Left lung (tissue), 10 donors: ENCODE measurements around the gene CLDN7. TPM values are rescaled to one million over a fixed set of nuclear protein-coding genes. Genes with fewer than 3 reads are reported as not detected.

Experiments used
- ATAC-seq: fragments of 200-7000 bp; cut with Tn5 transposase; one replicate; pipeline ENCODE4 v1.9.1; 2020; ENCODE audit warnings: moderate library complexity
- DNase-seq, 4 donors: peaks; one replicate each; pipeline ENCODE4 v3.0.0-alpha.2; 2013 to 2020
- H3K27ac ChIP-seq, 2 donors: fragments of 200-600 bp; sonication (generic) in 1 of 2; one replicate each; pipeline versions ENCODE4 v1.5.0 to v1.8.0; 2020 to 2021
- H3K27me3 ChIP-seq, 2 donors: fragments of 200-600 bp; sonication (generic) in 1 of 2; one replicate each; pipeline versions ENCODE4 v1.5.0 to v1.8.0; 2020 to 2021
- H3K36me3 ChIP-seq, 2 donors: fragments of 200-600 bp; sonication (generic) in 1 of 2; one replicate each; pipeline versions ENCODE4 v1.5.0 to v1.8.0; 2020 to 2021
- H3K4me1 ChIP-seq, 2 donors: fragments of 200-600 bp; one replicate each; pipeline ENCODE4 v1.8.0; 2021
- H3K4me3 ChIP-seq, 2 donors: fragments of 200-600 bp; sonication (generic) in 1 of 2; one replicate each; pipeline versions ENCODE4 v1.5.0 to v1.8.0; 2020 to 2021; ENCODE audit warnings: mild to moderate bottlenecking in 1 of 2
- H3K9me3 ChIP-seq, 2 donors: fragments of 200-600 bp; sonication (generic) in 1 of 2; one replicate each; pipeline versions ENCODE4 v1.5.0 to v1.8.0; 2020 to 2021
- CTCF ChIP-seq, 2 donors: fragments of 200-600 bp; sonication (generic) in 1 of 2; IDR thresholded peaks; one replicate each; pipeline versions ENCODE4 v1.5.0 to v1.8.0; 2021; ENCODE audit warnings: antibody characterized with exemption in 2 of 2
- intact Hi-C, 2 donors: fragments of 100-400 bp; cut with DNase I; formaldehyde crosslinking; loops; one replicate each; pipeline versions ENCODE4 v1.11.2 to v1.14.2; 2022
- polyA plus RNA-seq, 6 donors: library from polyadenylated mRNA; unstranded; fragments of 120-200 nt; gene quantifications; one replicate each; pipeline ENCODE4 v1.2.1, GENCODE V29; 2013; ENCODE audit not compliant: insufficient read length in 6 of 6
- total RNA-seq, 2 donors: library from RNA; stranded (reverse); fragmentation: NEBNext Ultra II Directional; extraction: Animal tissue kit (Norgen Biotek cat#: 25700); gene quantifications; one replicate each; pipeline ENCODE4 v1.2.1, GENCODE V29; 2021
- donor health status: DM: no; HTN: yes; CAD: no.
- donor health status: DM: no; HTN: no; CAD: no.

Gene CLDN7
- total and polyA plus RNA-seq, 8 donors = 26.0 to 197 (median 36.5) TPM

DNA sequence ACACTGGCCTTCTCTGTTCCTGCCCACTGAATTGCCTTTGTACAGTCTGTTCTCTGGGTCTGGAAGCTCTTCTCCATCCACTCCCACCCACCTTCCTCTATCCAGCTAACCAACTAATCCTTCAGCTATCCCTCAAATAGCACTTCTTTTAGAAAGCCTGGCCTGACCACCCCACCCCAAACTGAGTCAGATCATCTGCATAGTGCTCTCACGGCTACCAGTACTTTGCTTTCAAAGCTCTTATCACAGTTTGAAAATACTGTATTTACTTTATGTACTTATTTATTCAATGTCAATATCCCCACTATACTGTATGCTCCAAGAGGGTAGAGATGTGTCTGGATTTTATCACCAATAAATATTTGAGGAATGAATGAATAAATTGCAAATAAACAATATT, 4.5 kb upstream of the CLDN7 start:
- H3K27ac ChIP-seq = no peak overlapping the region
- TF ChIP-seq CTCF (IDR thresholded peaks at IDR 0.05) = no peak
- intact Hi-C loops = no loop called here

DNA sequence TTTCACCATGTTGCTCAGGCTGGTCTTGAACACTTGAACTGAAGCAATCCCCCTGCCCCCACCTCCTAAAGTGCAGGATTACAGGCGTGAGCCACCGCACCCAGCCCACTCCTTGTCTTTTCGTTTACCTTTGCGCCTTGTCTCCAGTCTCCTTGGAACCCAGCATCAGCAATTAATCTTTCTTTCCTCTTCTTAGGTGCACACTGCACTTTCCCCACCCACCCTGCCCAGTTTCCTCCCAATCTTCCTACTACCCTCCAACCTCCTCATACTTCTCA, 1.5 kb upstream of the CLDN7 start:
- intact Hi-C loops = no loop called here
- no peak for TF ChIP-seq CTCF (IDR thresholded peaks at IDR 0.05)
- H3K27ac ChIP-seq = peak overlapping the region; percentile 46 to 88

More for the DNA sequence above, 4.5 kb upstream of the CLDN7 start:
- Histone ChIP-seq H3K27me3 (peaks cover 9 to 43% of the 10 kb centered on the region in 2 donors), H3K36me3 (no peaks in the 10 kb centered on the region), H3K4me1 (peaks cover 3 to 21% of the 10 kb centered on the region in 2 donors), H3K9me3 (no peaks in the 10 kb centered on the region), H3K4me3 (no peak overlapping the region)
- ATAC-seq = no peak
- DNase-seq = no peak

DNA sequence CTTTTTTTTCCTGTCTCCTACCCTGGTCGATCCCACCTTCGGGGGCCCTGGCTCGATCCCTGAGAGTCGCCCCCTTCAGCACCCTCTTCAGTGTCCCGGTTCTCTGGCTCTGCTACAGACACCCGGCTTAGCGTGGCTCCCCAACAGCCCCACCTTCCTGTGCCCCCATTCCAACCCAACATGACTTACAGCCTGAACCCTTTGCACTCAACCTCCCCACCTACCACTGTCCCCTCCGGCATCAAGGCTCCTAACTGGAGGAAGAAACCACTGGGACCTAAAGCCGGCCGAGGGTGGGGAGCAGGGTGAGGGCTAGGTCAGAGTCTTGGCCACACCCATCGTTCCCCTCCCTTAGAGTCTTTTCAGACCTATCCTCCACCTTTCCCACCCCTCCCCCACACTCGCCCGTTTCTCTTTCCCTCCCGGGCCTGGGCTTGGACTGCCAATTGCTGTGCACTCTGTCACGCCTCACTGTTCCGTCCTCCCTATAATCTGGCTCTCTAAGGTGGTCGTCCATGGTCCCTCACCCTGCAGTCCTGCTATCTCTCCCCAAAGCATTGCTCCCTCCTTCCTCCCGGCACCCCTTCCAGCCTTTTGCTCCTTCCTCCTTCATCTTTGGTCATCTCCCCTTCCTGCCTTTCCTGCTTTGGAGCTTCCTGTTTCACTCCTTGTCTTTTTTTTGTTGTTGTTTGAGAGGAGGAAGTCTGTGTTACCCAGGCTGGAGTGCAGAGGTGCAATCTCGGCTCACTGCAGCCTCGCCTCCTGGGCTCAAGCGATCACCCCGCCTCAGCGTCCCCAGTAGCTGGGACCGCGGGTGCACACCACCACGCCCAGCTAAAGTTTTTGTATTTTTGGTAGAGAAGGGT, 890 bp upstream of the CLDN7 start:
- H3K4me1 ChIP-seq = peaks cover 3 to 46% of the 10 kb centered on the region in 2 donors
- H3K4me3 ChIP-seq = peak overlapping the region; percentile 56 to 59
- TF ChIP-seq CTCF (IDR thresholded peaks at IDR 0.05) = no peak

More for the DNA sequence above, 1.5 kb upstream of the CLDN7 start:
- peaks cover 0 to 18% of the 10 kb centered on the region in 2 donors for H3K36me3 ChIP-seq
- H3K4me1 ChIP-seq = peaks cover 3 to 43% of the 10 kb centered on the region in 2 donors
- DNase-seq (no peak), ATAC-seq (no peak)
- peak overlapping the region in 1 of 2 donors; percentile 59 for H3K4me3 ChIP-seq
- no peaks in the 10 kb centered on the region for H3K9me3 ChIP-seq
- H3K27me3 ChIP-seq = peaks cover 10 to 58% of the 10 kb centered on the region in 2 donors

DNA sequence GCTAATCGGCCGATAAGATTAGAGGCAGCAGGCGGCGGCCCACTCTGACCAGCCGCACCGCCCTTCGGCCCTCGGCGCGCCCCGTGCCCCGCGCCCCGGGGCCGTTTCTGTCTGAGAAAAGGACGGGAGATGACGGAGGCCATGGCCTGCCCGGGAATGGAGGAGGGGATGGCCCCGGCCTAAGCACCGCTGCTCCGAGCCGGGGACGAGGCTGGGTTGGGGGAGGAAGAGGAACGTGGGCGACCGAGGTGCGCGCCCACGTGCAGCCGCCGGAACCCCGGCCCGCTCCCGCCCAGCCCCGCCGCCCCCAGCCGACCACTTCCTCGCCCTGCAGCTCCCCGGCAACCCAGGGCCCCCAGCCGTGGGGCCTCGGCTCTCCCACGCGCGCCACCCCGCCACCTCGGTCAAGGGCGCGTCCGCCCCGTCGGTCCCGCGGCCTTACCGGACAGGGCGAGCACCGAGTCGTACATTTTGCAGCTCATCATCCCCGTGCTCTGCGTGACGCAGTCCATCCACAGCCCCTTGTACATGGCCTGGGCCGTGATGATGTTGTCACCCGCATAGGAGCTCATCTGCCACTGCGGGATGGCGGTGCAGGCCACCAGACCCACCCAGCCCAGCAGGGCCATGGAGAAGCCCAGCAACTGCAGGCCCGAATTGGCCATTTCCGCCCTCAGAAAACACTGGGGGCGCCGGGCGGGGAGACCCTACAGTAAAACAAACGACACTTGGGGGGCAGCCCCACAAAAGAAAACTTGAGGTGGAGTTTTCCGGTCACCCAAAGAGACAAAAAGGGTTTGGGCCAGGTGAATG, 693 bp downstream of the CLDN7 start:
- Histone ChIP-seq H3K9me3 (no peaks in the 10 kb centered on the region), H3K36me3 (peaks cover 0 to 38% of the 10 kb centered on the region in 2 donors), H3K27ac (peak overlapping the region; percentile 86 to 88), H3K4me3 (peak overlapping the region; percentile 56 to 59), H3K27me3 (peaks cover 10 to 58% of the 10 kb centered on the region in 2 donors), H3K4me1 (peaks cover 3 to 46% of the 10 kb centered on the region in 2 donors)
- peak; percentile 2 for ATAC-seq
- peak in 1 of 4 donors; percentile 82 for DNase-seq
- TF ChIP-seq CTCF (IDR thresholded peaks at IDR 0.05) = no peak
- intact Hi-C loops = no loop called here

More for the DNA sequence above, 890 bp upstream of the CLDN7 start:
- ATAC-seq (peak; percentile 72), DNase-seq (peak in 2 of 4 donors; percentile 60 to 81)
- peak overlapping the region; percentile 46 to 88 for H3K27ac ChIP-seq
- intact Hi-C loops = no loop called here
- no peaks in the 10 kb centered on the region for H3K9me3 ChIP-seq
- peaks cover 10 to 58% of the 10 kb centered on the region in 2 donors for H3K27me3 ChIP-seq
- H3K36me3 ChIP-seq = peaks cover 0 to 23% of the 10 kb centered on the region in 2 donors
